Brain microvascular endothelial cell (primary cell): ENCODE measurements around the gene DISP2.

Source experiments
- DNase-seq: peaks from one replicate; pipeline ENCODE4 v3.0.0-alpha.2; 2020
- H3K27ac ChIP-seq: fragments of 250-450 bp; sonication (Bioruptor Pico); 2 replicates; pipeline ENCODE4 v1.5.1; 2020; ENCODE audit warnings: mild to moderate bottlenecking, moderate library complexity
- H3K27me3 ChIP-seq: fragments of 250-450 bp; sonication (Bioruptor Pico); replicated peaks from 2 replicates; pipeline ENCODE4 v1.5.1; 2020; ENCODE audit warnings: mild to moderate bottlenecking
- H3K36me3 ChIP-seq: fragments of 250-450 bp; sonication (Bioruptor Pico); replicated peaks from 2 replicates; pipeline ENCODE4 v1.5.1; 2020; ENCODE audit warnings: mild to moderate bottlenecking
- H3K4me3 ChIP-seq: 2 replicates; pipeline ENCODE4 v1.5.1; 2011; ENCODE audit warnings: low read depth, mild to moderate bottlenecking, control low read depth, low read length, moderate library complexity
- in situ Hi-C: cut with HindIII; loops from 2 replicates; pipeline ENCODE4 v1.10.0; 2017; ENCODE audit warnings: low sequenced_read_pairs, low pct_ligation_motif_present
- TF ChIP-seq, protein P1 (sequence below): IDR thresholded peaks from 2 replicates; pipeline ENCODE4 v1.5.1; 2011; ENCODE audit warnings: low read depth, mild to moderate bottlenecking, moderate library complexity, low read length, control low read depth, inconsistent platforms; ENCODE audit errors: missing control alignments

The DISP2 gene

DNA sequence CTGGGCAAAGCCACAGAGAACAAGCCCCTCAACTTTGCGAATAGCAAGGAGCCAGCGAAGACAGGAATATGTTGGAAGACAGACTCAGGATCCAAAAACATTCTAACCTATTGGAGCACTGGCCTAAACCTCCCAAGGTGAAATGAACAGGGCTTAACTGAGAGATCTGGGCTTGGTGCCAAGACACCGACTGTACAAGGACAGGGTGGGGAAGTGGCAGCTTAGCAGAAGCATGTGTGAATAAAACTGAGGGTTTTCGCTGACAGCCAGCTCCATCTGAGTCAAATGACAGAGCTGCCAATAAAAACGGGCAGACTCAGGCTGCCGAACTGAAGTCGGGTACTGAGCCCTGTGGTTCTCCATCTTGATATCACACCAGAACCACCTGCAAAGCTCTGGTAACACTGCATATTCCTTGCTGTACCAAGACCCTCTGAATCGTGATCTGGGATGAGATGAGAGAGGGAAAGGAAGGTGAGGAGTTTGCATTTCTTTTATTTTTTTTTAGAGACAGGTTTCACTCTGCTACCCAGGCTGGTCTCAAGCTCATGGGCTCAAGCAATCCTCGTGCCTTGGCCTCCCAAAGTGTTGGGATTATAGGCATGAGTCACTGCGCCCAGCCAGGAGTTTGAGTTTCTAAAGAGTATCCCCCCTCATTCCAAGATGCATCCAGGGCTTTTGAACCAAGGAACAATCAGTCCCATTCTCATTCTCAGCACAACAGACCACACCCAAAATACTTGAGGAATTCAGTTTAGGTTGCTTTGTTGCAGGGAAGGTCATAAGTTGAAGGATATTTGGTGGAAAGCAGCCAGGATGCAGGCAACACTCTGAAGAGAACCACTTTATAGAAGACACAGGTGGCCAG is 44.3 kb upstream of the DISP2 start:
- H3K36me3 ChIP-seq = no peaks in the 10 kb centered on the region
- TF ChIP-seq, protein P1, sequence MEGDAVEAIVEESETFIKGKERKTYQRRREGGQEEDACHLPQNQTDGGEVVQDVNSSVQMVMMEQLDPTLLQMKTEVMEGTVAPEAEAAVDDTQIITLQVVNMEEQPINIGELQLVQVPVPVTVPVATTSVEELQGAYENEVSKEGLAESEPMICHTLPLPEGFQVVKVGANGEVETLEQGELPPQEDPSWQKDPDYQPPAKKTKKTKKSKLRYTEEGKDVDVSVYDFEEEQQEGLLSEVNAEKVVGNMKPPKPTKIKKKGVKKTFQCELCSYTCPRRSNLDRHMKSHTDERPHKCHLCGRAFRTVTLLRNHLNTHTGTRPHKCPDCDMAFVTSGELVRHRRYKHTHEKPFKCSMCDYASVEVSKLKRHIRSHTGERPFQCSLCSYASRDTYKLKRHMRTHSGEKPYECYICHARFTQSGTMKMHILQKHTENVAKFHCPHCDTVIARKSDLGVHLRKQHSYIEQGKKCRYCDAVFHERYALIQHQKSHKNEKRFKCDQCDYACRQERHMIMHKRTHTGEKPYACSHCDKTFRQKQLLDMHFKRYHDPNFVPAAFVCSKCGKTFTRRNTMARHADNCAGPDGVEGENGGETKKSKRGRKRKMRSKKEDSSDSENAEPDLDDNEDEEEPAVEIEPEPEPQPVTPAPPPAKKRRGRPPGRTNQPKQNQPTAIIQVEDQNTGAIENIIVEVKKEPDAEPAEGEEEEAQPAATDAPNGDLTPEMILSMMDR = no peak
- no peak overlapping the region for H3K4me3 ChIP-seq
- H3K27me3 ChIP-seq = peaks cover 5% of the 10 kb centered on the region
- no peak for DNase-seq
- H3K27ac ChIP-seq = no peak overlapping the region
- in situ Hi-C loops = no loop called here

DNA sequence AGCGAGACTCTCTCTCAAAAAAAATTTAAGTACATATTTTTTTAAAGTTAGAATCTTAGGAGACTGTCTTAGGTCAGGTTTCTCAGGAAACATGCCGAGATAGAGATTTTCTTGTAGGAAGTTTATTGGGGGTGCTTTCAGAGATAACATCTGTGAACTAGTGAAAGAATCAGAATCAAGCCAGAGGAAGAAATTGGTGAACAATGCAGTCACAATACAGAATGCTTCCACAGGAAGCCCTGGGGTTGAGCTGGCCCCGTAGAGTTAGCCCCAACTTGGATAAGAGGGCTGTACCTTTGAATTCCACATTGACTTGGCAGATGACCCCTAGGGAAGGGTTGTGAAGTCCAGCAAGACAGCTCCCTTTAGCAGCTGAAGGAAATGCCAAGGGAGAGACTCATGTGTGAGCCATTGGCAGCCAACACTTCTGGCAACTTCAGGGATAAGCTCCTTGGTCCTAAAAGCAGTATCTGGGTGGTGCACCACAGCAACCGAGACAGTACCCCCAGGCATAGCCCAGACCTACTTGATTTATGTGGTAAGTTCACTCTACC is 43.2 kb upstream of the DISP2 start:
- DNase-seq = no peak
- in situ Hi-C loops = no loop called here
- Histone ChIP-seq H3K4me3 (no peak overlapping the region), H3K27ac (no peak overlapping the region), H3K27me3 (peaks cover 5% of the 10 kb centered on the region), H3K36me3 (no peaks in the 10 kb centered on the region)
- TF ChIP-seq, protein P1 = no peak

DNA sequence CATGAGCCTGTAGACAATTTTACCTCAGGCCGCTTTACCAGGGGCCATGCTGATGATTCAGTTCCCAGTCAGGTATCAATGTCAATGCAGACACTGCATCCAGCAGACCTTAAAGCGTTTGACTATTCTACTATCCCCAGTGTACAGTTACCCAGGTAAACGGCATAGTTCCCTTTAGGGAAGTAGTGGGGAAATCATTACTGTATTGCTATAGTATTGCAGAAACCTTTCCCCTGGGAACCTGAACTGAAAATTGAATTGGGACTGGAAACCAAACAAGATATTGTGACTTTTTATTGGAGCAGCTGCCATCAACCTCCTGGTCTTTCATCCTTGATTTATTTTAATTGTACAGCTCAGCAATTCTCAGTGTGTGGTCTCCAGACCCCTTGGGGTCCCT is 41.1 kb upstream of the DISP2 start:
- Histone ChIP-seq H3K36me3 (no peaks in the 10 kb centered on the region), H3K4me3 (no peak overlapping the region), H3K27me3 (no peaks in the 10 kb centered on the region), H3K27ac (no peak overlapping the region)
- no peak for DNase-seq
- TF ChIP-seq, protein P1 = no peak
- in situ Hi-C loops = no loop called here

DNA sequence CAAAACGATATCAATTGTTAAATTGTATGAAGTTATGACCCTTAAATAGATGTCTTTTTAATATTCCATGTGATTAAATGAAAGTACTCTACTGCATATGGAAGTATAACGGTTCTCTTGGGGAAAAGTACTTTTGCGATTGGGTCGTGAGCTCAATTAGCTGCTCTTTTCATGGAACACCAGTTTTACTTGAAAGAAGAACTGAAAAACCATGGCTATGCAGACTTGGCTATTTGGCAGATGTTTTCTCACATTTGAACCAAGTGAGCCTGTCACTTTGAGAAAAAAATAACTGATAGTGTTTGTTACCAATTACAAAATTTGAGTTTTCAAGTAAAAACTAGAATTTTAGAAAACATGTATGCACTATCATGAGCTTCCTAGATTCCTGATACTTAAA is 40.4 kb upstream of the DISP2 start:
- DNase-seq = no peak
- Histone ChIP-seq H3K36me3 (no peaks in the 10 kb centered on the region), H3K27me3 (no peaks in the 10 kb centered on the region), H3K4me3 (no peak overlapping the region), H3K27ac (no peak overlapping the region)
- in situ Hi-C loops = no loop called here
- TF ChIP-seq, protein P1 = no peak

DNA sequence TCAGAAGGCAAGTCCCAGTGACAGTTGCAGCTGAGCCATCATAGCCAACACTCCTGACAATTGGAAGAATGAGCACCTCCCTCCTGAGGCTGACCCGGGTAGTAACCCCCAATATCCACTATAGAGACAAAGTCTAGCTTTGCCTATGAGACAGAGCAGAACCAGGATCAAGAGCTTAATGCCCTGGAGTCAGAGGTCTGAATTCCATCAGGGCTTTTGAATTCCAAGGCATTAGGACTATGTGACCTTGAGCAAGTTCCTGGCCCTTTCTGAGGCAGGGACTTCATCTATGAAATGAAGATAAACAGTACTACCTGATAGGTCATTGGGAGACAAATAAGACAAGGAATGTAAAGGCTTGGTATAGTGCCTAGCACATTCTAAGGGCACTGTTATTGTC is 37.6 kb upstream of the DISP2 start:
- H3K27ac ChIP-seq = no peak overlapping the region
- no peak overlapping the region for H3K4me3 ChIP-seq
- no peaks in the 10 kb centered on the region for H3K36me3 ChIP-seq
- TF ChIP-seq, protein P1 = no peak
- no peak for DNase-seq
- no peaks in the 10 kb centered on the region for H3K27me3 ChIP-seq
- in situ Hi-C loops = no loop called here
